ENCODE data around the gene ELF1. TPM values are rescaled to one million over a fixed set of nuclear protein-coding genes. Genes with fewer than 3 reads are reported as not detected.
A peak's percentile ranks its signal among the peaks of the same experiment; 100 is the strongest.

ELF1 gene
- 10 to 100 TPM; 36.0 to 44.1 TPM for total RNA-seq
- polyA plus RNA-seq (2013, experiment 1 of 2) = 21.2 TPM
- polyA plus RNA-seq (2013, experiment 2 of 2) = 20.6 TPM
- long read RNA-seq, experiment 1, partial matches to known transcripts = 4 of 12 reads
- long read RNA-seq, experiment 1, other reads (novel, unspliced or antisense) = 8 of 12 reads
- long read RNA-seq, experiment 2, partial matches to known transcripts = 14 of 46 reads
- long read RNA-seq, experiment 2, other reads (novel, unspliced or antisense) = 29 of 46 reads
- long read RNA-seq, experiment 3, transcript ELF1-201 (9 exons, 3,566 nt) = major isoform, 7 of 45 reads
- long read RNA-seq, experiment 3, partial matches to known transcripts = 10 of 45 reads
- long read RNA-seq, experiment 3, other reads (novel, unspliced or antisense) = 26 of 45 reads
- long read RNA-seq, experiment 4, partial matches to known transcripts = 1 of 20 reads
- long read RNA-seq, experiment 4, other reads (novel, unspliced or antisense) = 19 of 20 reads

DNA sequence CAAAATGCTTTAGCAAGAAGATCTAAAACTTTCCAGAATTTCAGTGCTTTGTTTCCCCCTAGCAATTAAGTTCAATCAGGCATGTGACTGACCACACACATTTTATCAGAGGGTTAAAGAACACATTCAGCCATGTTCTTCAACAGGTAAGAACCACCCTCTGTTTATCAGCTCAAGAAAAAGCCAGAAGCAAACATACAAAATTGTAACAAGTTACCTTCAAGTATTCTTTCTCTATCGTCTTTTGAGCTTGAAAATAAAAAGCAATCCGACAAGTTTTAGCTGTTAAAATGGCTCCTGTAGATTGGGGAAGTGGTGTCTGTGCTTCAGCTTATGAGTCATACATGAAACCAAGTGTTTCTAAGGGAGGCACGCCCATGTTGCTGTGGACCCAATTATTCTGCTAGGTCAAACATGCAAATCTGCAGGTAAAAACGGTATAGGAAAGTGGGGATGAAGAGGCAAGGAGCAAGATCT is at the start of gene ELF1:
ELF1 (minus strand) TSS at position 306 of the 477 bp plus-strand sequence. CDS start 37,262 bp downstream, outside the sequence.
- peak within 1 kb of the TSS; percentile 93 for H3K27ac Mint-ChIP-seq
- H3K36me3 ChIP-seq (ENCODE audit: control insufficient read depth, insufficient read depth, low read length) = no peaks in the 10 kb centered on the region
- H3K9ac ChIP-seq (ENCODE audit: extremely low read depth, low read length, poor library complexity, severe bottlenecking) = peak within 1 kb of the TSS; percentile 66
- H3K27me3 ChIP-seq (ENCODE audit: control insufficient read depth, insufficient read depth, low read length, poor library complexity, severe bottlenecking) = no peaks in the 10 kb centered on the region
- TF ChIP-seq, protein P1, sequence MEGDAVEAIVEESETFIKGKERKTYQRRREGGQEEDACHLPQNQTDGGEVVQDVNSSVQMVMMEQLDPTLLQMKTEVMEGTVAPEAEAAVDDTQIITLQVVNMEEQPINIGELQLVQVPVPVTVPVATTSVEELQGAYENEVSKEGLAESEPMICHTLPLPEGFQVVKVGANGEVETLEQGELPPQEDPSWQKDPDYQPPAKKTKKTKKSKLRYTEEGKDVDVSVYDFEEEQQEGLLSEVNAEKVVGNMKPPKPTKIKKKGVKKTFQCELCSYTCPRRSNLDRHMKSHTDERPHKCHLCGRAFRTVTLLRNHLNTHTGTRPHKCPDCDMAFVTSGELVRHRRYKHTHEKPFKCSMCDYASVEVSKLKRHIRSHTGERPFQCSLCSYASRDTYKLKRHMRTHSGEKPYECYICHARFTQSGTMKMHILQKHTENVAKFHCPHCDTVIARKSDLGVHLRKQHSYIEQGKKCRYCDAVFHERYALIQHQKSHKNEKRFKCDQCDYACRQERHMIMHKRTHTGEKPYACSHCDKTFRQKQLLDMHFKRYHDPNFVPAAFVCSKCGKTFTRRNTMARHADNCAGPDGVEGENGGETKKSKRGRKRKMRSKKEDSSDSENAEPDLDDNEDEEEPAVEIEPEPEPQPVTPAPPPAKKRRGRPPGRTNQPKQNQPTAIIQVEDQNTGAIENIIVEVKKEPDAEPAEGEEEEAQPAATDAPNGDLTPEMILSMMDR (conservative IDR thresholded peaks at IDR 0.05) = no peak
- H3K9me3 Mint-ChIP-seq = no peaks in the 10 kb centered on the region
- H3K27ac ChIP-seq (ENCODE audit: low read depth, low read length) = peak within 1 kb of the TSS; percentile 14
- H3K4me1 ChIP-seq (ENCODE audit: control insufficient read depth, insufficient read depth, low read length) = peaks cover 13% of the 10 kb centered on the region
- no peaks in the 10 kb centered on the region for H3K9me3 ChIP-seq (ENCODE audit: control insufficient read depth, low read length)
- 29 to 66% methylated on average over 3 to 4 of the region's 4 CpGs for WGBS, 2 experiments (ENCODE audit: insufficient coverage in 1 of 2, insufficient read length in 1 of 2)
- peaks cover 3% of the 10 kb centered on the region for H3K36me3 Mint-ChIP-seq (ENCODE audit: low read depth)
- H3K4me3 Mint-ChIP-seq = peak within 1 kb of the TSS; percentile 39
- no peak for DNase-seq
- no peaks in the 10 kb centered on the region for H3K27me3 Mint-ChIP-seq (ENCODE audit: insufficient read depth)
- H3K4me1 Mint-ChIP-seq = peaks cover 62% of the 10 kb centered on the region
- H3K4me3 ChIP-seq (ENCODE audit: low read length) = peak within 1 kb of the TSS; percentile 73

DNA sequence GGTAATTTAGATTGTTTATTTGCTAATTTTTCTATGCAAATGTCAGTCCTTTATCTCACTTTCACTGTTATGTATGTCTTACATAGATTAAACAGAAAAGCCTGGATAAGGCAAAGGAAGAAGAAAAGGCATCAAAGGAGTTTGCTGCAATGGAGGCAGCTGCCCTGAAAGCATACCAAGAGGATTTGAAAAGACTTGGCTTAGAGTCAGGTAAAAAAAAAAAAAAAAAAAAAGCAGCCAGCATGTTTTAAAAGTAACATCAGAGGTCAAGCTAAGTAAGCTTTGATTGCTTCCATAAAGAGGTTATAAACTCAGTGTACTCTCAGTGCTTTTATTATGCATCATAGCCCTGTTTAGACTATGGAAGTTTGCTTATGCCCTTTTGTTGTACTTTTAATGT is 46.0 kb upstream of the ELF1 start:
- H3K4me3 ChIP-seq (ENCODE audit: low read length) = no peak overlapping the region
- H3K27me3 Mint-ChIP-seq (ENCODE audit: insufficient read depth) = no peaks in the 10 kb centered on the region
- peaks cover 9% of the 10 kb centered on the region for H3K4me1 ChIP-seq (ENCODE audit: control insufficient read depth, insufficient read depth, low read length)
- DNase-seq = no peak
- peaks cover 45% of the 10 kb centered on the region for H3K36me3 Mint-ChIP-seq (ENCODE audit: low read depth)
- no peaks in the 10 kb centered on the region for H3K9me3 ChIP-seq (ENCODE audit: control insufficient read depth, low read length)
- TF ChIP-seq, protein P1 (conservative IDR thresholded peaks at IDR 0.05) = no peak
- H3K27ac Mint-ChIP-seq = no peak overlapping the region
- H3K4me1 Mint-ChIP-seq = peaks cover 11% of the 10 kb centered on the region
- H3K4me3 Mint-ChIP-seq = no peak overlapping the region
- H3K9me3 Mint-ChIP-seq = no peaks in the 10 kb centered on the region
- no peak overlapping the region for H3K27ac ChIP-seq (ENCODE audit: low read depth, low read length)
- H3K36me3 ChIP-seq (ENCODE audit: control insufficient read depth, insufficient read depth, low read length) = peaks cover 61% of the 10 kb centered on the region
- H3K9ac ChIP-seq (ENCODE audit: extremely low read depth, low read length, poor library complexity, severe bottlenecking) = no peak overlapping the region
- H3K27me3 ChIP-seq (ENCODE audit: control insufficient read depth, insufficient read depth, low read length, poor library complexity, severe bottlenecking) = no peaks in the 10 kb centered on the region

DNA sequence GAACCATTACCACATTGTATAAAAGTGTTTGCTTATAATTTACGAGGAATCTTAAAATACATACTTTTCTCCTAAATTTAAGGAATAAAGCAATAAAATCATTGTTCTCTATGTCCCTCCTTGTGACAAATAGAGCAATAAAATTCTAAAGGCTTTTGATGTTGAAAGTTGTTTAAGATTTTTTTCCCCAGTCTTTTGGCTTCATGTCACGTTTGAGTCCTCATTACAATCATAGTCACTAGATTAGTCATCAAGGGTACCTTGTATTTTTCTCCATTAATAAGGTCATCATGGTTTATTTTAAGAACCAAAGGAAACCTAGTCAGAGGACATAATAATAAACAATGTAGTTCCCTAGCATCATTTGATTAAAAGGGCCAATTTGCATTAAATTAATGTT is 45.4 kb upstream of the ELF1 start:
- TF ChIP-seq, protein P1 (conservative IDR thresholded peaks at IDR 0.05) = no peak
- WGBS, 2 experiments (ENCODE audit: insufficient coverage in 1 of 2, insufficient read length in 1 of 2) = 85% methylated on average over 2 of the region's 2 CpGs; no CpG with 5 or more reads in 1 of the 2 experiments
- Histone ChIP-seq H3K4me3 (ENCODE audit: low read length) (no peak overlapping the region), H3K9me3 (ENCODE audit: control insufficient read depth, low read length) (no peaks in the 10 kb centered on the region), H3K4me1 (ENCODE audit: control insufficient read depth, insufficient read depth, low read length) (peaks cover 9% of the 10 kb centered on the region), H3K27me3 (ENCODE audit: control insufficient read depth, insufficient read depth, low read length, poor library complexity, severe bottlenecking) (no peaks in the 10 kb centered on the region), H3K36me3 (ENCODE audit: control insufficient read depth, insufficient read depth, low read length) (peaks cover 55% of the 10 kb centered on the region), H3K27ac (ENCODE audit: low read depth, low read length) (no peak overlapping the region), H3K9ac (ENCODE audit: extremely low read depth, low read length, poor library complexity, severe bottlenecking) (no peak overlapping the region)
- Mint-ChIP-seq H3K27me3 (ENCODE audit: insufficient read depth) (no peaks in the 10 kb centered on the region), H3K36me3 (ENCODE audit: low read depth) (peaks cover 43% of the 10 kb centered on the region), H3K4me1 (peaks cover 13% of the 10 kb centered on the region), H3K27ac (no peak overlapping the region), H3K4me3 (no peak overlapping the region), H3K9me3 (no peaks in the 10 kb centered on the region)
- DNase-seq = no peak
